OCI-LY3 (cell line): ENCODE results near the gene DCUN1D5.

Experiments
- H2AFZ ChIP-seq: fragments of 200-600, 300-600 bp; shearing (Covaris generic); 2 replicates; pipeline ENCODE4 v1.6.0; 2014; ENCODE audit warnings: antibody characterized with exemption, low read depth, low read length
- H3K27ac ChIP-seq: fragments of 200-600, 300-600 bp; sonication (generic); 2 replicates; pipeline ENCODE4 v1.5.1; 2014; ENCODE audit warnings: mild to moderate bottlenecking, low read length, moderate library complexity, mixed read lengths
- H3K27me3 ChIP-seq: fragments of 200-600, 300-600 bp; sonication (generic); 2 replicates; pipeline ENCODE4 v1.6.1; 2014; ENCODE audit warnings: low read depth, low read length, mixed read lengths
- H3K36me3 ChIP-seq: fragments of 200-600, 300-600 bp; sonication (generic); replicated peaks from 2 replicates; pipeline ENCODE3; 2014; ENCODE audit warnings: low read depth, low read length, mixed read lengths
- H3K4me1 ChIP-seq: fragments of 300-600, 200-600 bp; sonication (generic); 2 replicates; pipeline ENCODE4 v1.6.1; 2014; ENCODE audit warnings: low read length, mixed read lengths
- H3K4me2 ChIP-seq: fragments of 200-600, 300-600 bp; sonication (generic); 2 replicates; pipeline ENCODE4 v1.6.1; 2014; ENCODE audit warnings: low read length, mixed read lengths
- H3K4me3 ChIP-seq: fragments of 300-600, 200-600 bp; sonication (generic); 2 replicates; pipeline ENCODE4 v1.5.1; 2014; ENCODE audit warnings: antibody characterized with exemption, mild to moderate bottlenecking, low read length, moderate library complexity
- H3K79me2 ChIP-seq: fragments of 300-600, 200-600 bp; shearing (Covaris generic); 2 replicates; pipeline ENCODE4 v1.6.1; 2014; ENCODE audit warnings: mild to moderate bottlenecking, low read length, mixed read lengths
- H3K9ac ChIP-seq: fragments of 300-600, 200-600 bp; shearing (Covaris generic); 2 replicates; pipeline ENCODE4 v1.6.0; 2014; ENCODE audit warnings: mild to moderate bottlenecking, low read length, moderate library complexity
- H3K9me3 ChIP-seq: fragments of 200-600, 300-600 bp; shearing (Covaris generic); 2 replicates; pipeline ENCODE4 v1.6.1; 2014; ENCODE audit warnings: low read length, mixed read lengths; ENCODE audit not compliant: insufficient read depth
- H4K20me1 ChIP-seq: fragments of 200-600, 300-600 bp; sonication (generic); 2 replicates; pipeline ENCODE4 v1.6.1; 2016; ENCODE audit warnings: low read length, mixed read lengths; ENCODE audit not compliant: insufficient read depth
- CTCF ChIP-seq: fragments of 200-600, 300-600 bp; sonication (generic); IDR thresholded peaks from 2 replicates; pipeline ENCODE4 v1.5.1; 2014; ENCODE audit warnings: antibody characterized with exemption, low read length, low read depth
- EZH2phosphoT487 ChIP-seq: fragments of 200-600 bp; shearing (Covaris generic); IDR thresholded peaks from 2 replicates; pipeline ENCODE4 v1.6.1; 2018; ENCODE audit warnings: antibody characterized with exemption, mixed run types, low read depth

Gene DCUN1D5

GRCh38 chr11:103071008-103071407 is 21.0 kb downstream of the DCUN1D5 start:
- H4K20me1 ChIP-seq: 0 out of 2 replicates have a peak, but pooled peaks cover 5% of the 10 kb centered on the region
- peaks cover 15% of the 10 kb centered on the region for H3K36me3 ChIP-seq
- H3K9ac ChIP-seq: no peak overlapping the region
- H3K4me2 ChIP-seq: no peak overlapping the region
- no peak overlapping the region for H2AFZ ChIP-seq
- H3K4me3 ChIP-seq: no peak overlapping the region
- H3K27ac ChIP-seq: no peak overlapping the region
- no peaks in the 10 kb centered on the region for H3K27me3 ChIP-seq
- peaks cover 12% of the 10 kb centered on the region; the same call in 1 of the 2 replicates for H3K4me1 ChIP-seq
- no peaks in the 10 kb centered on the region for H3K9me3 ChIP-seq
- TF ChIP-seq CTCF: no peak
- TF ChIP-seq EZH2phosphoT487: no peak
- peaks cover 40% of the 10 kb centered on the region for H3K79me2 ChIP-seq

GRCh38 chr11:103070142-103070541 is 21.8 kb downstream of the DCUN1D5 start:
- Histone ChIP-seq H3K36me3 (peaks cover 15% of the 10 kb centered on the region), H3K4me2 (no peak overlapping the region), H3K4me1 (peaks cover 12% of the 10 kb centered on the region; the same call in 1 of the 2 replicates), H4K20me1 (0 out of 2 replicates have a peak, but pooled peaks cover 5% of the 10 kb centered on the region), H3K27ac (no peak overlapping the region), H3K9ac (no peak overlapping the region), H2AFZ (no peak overlapping the region), H3K79me2 (peaks cover 40% of the 10 kb centered on the region), H3K9me3 (no peaks in the 10 kb centered on the region), H3K27me3 (no peaks in the 10 kb centered on the region), H3K4me3 (no peak overlapping the region)
- TF ChIP-seq EZH2phosphoT487 (no peak), CTCF (no peak)

- Histone ChIP-seq H3K79me2 (peaks cover 40% of the 10 kb centered on the region), H3K9me3 (no peaks in the 10 kb centered on the region), H3K9ac (no peak overlapping the region), H3K27ac (no peak overlapping the region), H3K4me3 (no peak overlapping the region), H2AFZ (no peak overlapping the region), H3K4me2 (no peak overlapping the region), H4K20me1 (0 out of 2 replicates have a peak, but pooled peaks cover 5% of the 10 kb centered on the region), H3K4me1 (peaks cover 12% of the 10 kb centered on the region; the same call in 1 of the 2 replicates), H3K36me3 (peaks cover 13% of the 10 kb centered on the region), H3K27me3 (no peaks in the 10 kb centered on the region)
- TF ChIP-seq CTCF (no peak), EZH2phosphoT487 (no peak)
Observed at GRCh38 chr11:103069367-103069766, 22.6 kb downstream of the DCUN1D5 start.

- Histone ChIP-seq H3K4me3 (no peak overlapping the region), H3K4me1 (peaks cover 12% of the 10 kb centered on the region; the same call in 1 of the 2 replicates), H3K27me3 (no peaks in the 10 kb centered on the region), H3K36me3 (peaks cover 21% of the 10 kb centered on the region), H3K79me2 (peaks cover 35% of the 10 kb centered on the region), H3K4me2 (no peak overlapping the region), H3K9ac (no peak overlapping the region), H3K27ac (no peak overlapping the region), H3K9me3 (no peaks in the 10 kb centered on the region), H4K20me1 (0 out of 2 replicates have a peak, but pooled peaks cover 5% of the 10 kb centered on the region), H2AFZ (no peak overlapping the region)
- TF ChIP-seq CTCF (no peak), EZH2phosphoT487 (no peak)
Observed at GRCh38 chr11:103067118-103067517, 24.8 kb downstream of the DCUN1D5 start.
